GM12874 (cell line): ENCODE measurements around the gene KMT2B.

Experiments
- TF ChIP-seq, protein P1 (sequence below): IDR thresholded peaks from 2 replicates; pipeline ENCODE4 v1.5.1; 2011; ENCODE audit warnings: low read depth, mild to moderate bottlenecking, control low read depth, low read length, moderate library complexity; ENCODE audit not compliant: insufficient read depth

The KMT2B gene

GRCh38 chr19:35702223-35703012, 15.4 kb upstream of the KMT2B start:
- TF ChIP-seq, protein P1, sequence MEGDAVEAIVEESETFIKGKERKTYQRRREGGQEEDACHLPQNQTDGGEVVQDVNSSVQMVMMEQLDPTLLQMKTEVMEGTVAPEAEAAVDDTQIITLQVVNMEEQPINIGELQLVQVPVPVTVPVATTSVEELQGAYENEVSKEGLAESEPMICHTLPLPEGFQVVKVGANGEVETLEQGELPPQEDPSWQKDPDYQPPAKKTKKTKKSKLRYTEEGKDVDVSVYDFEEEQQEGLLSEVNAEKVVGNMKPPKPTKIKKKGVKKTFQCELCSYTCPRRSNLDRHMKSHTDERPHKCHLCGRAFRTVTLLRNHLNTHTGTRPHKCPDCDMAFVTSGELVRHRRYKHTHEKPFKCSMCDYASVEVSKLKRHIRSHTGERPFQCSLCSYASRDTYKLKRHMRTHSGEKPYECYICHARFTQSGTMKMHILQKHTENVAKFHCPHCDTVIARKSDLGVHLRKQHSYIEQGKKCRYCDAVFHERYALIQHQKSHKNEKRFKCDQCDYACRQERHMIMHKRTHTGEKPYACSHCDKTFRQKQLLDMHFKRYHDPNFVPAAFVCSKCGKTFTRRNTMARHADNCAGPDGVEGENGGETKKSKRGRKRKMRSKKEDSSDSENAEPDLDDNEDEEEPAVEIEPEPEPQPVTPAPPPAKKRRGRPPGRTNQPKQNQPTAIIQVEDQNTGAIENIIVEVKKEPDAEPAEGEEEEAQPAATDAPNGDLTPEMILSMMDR: no peak

DNA sequence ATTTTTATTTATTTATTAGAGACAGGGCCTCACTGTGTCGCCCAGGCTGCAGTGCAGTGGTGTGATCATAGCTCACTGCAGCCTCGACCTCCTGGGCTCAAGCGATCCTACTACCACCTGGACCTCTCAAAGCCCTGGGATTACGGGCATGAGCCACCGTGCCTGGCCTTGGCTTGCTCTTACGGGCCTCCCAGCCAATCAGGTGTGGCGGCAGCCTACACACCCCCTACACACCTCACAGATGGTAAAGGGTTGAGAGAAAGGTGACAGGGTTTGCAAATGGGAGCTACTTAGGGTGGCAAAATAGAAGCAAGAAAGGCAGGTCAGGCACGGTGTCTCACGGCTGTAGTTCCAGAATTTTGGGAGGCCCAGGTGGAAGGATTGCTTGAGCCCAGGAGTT, 14.5 kb upstream of the KMT2B start:
- TF ChIP-seq, protein P1: no peak

- TF ChIP-seq, protein P1: no peak
These were observed 13.6 kb upstream of the KMT2B start, which contains the start of gene ZBTB32 for GRCh38 chr19:35704218-35704617. TSS of gene ZBTB32 (plus strand) at chr19:35704558. CDS start at chr19:35714627, 10,069 bp downstream.

DNA sequence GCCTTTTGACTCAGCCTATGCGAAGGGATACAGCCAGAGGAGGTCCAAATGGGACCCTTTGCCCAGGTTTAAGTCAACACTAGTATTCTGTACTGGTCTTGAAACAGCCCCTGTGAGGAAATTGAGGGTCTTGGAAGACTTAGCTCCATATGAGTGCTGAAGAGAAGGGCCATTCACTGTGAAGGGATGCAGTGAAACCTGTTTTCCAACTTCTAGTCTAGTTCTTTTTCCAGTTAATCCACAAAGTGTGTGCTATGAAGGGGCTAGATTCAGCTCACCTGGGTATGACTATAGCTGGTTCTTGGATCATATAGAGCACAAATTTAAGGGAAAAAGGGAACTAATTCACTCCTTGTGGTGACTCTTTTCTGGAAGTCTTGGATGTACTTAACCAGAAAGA, 9.4 kb upstream of the KMT2B start:
- TF ChIP-seq, protein P1: no peak

GRCh38 chr19:35710784-35711723, 6.7 kb upstream of the KMT2B start:
- TF ChIP-seq, protein P1: no peak

- TF ChIP-seq, protein P1: no peak
These were observed 5.0 kb upstream of the KMT2B start for GRCh38 chr19:35712567-35713505.
